ENCODE data around the gene LSM3.

Gene LSM3

GRCh38 chr3:14156843-14157561 is 21.6 kb upstream of the LSM3 start:
- no peak for DNase-seq (ENCODE audit: low read depth in 2 of 3, low spot score in 2 of 3)

- no peak for DNase-seq (ENCODE audit: low read depth in 2 of 3, low spot score in 2 of 3)
Observed at GRCh38 chr3:14157951-14158350, 20.7 kb upstream of the LSM3 start.

GRCh38 chr3:14158370-14158769 is 20.2 kb upstream of the LSM3 start:
- DNase-seq (ENCODE audit: low read depth in 2 of 3, low spot score in 2 of 3): no peak

- no peak for DNase-seq (ENCODE audit: low read depth in 2 of 3, low spot score in 2 of 3)
Observed at GRCh38 chr3:14159426-14159825, 19.2 kb upstream of the LSM3 start.

GRCh38 chr3:14161282-14161681 is 17.3 kb upstream of the LSM3 start:
- no peak for DNase-seq (ENCODE audit: low read depth in 2 of 3, low spot score in 2 of 3)

GRCh38 chr3:14162178-14162577 is 16.4 kb upstream of the LSM3 start:
- no peak for DNase-seq (ENCODE audit: low read depth in 2 of 3, low spot score in 2 of 3)

GRCh38 chr3:14166877-14167603 is 11.6 kb upstream of the LSM3 start:
- no peak for DNase-seq (ENCODE audit: low read depth in 2 of 3, low spot score in 2 of 3)

- no peak for DNase-seq (ENCODE audit: low read depth in 2 of 3, low spot score in 2 of 3)
Observed at GRCh38 chr3:14169435-14169834, 9.2 kb upstream of the LSM3 start.

- no peak for DNase-seq (ENCODE audit: low read depth in 2 of 3, low spot score in 2 of 3)
Observed at GRCh38 chr3:14169871-14170270, 8.7 kb upstream of the LSM3 start.

- DNase-seq (ENCODE audit: low read depth in 2 of 3, low spot score in 2 of 3): no peak
Observed at GRCh38 chr3:14170531-14171159, 8.0 kb upstream of the LSM3 start.

GRCh38 chr3:14172496-14172895 is 6.1 kb upstream of the LSM3 start:
- DNase-seq (ENCODE audit: low read depth in 2 of 3, low spot score in 2 of 3): no peak

- DNase-seq (ENCODE audit: low read depth in 2 of 3, low spot score in 2 of 3): no peak
Observed at GRCh38 chr3:14174483-14174882, 4.1 kb upstream of the LSM3 start.

GRCh38 chr3:14175383-14176037 is 3.1 kb upstream of the LSM3 start:
- peak in 1 of 3 experiments; percentile 30 for DNase-seq (ENCODE audit: low read depth in 2 of 3, low spot score in 2 of 3)

- DNase-seq (ENCODE audit: low read depth in 2 of 3, low spot score in 2 of 3): peak in 1 of 3 experiments; percentile 2
Observed at GRCh38 chr3:14177580-14178246, 904 bp upstream of the LSM3 start.

GRCh38 chr3:14179114-14179465 is 473 bp downstream of the LSM3 start:
- DNase-seq (ENCODE audit: low read depth in 2 of 3, low spot score in 2 of 3): no peak

GRCh38 chr3:14179795-14180194 is 1.2 kb downstream of the LSM3 start:
- no peak for DNase-seq (ENCODE audit: low read depth in 2 of 3, low spot score in 2 of 3)

GRCh38 chr3:14181253-14181652 is 2.6 kb downstream of the LSM3 start:
- no peak for DNase-seq (ENCODE audit: low read depth in 2 of 3, low spot score in 2 of 3)

GRCh38 chr3:14183015-14183577 is 4.5 kb downstream of the LSM3 start:
- no peak for DNase-seq (ENCODE audit: low read depth in 2 of 3, low spot score in 2 of 3)

- no peak for DNase-seq (ENCODE audit: low read depth in 2 of 3, low spot score in 2 of 3)
Observed at GRCh38 chr3:14186854-14187458, 8.3 kb downstream of the LSM3 start.

GRCh38 chr3:14188041-14188754 is 9.6 kb downstream of the LSM3 start:
- DNase-seq (ENCODE audit: low read depth in 2 of 3, low spot score in 2 of 3): no peak
